NCI-H128 (cell line): Measurements from ENCODE around the gene PRKCA.

Source experiments
- DNase-seq: peaks from one replicate; lab custom pipeline; 2025; ENCODE audit not compliant: unreplicated experiment; lab: John Stamatoyannopoulos, UW

Gene PRKCA

DNA sequence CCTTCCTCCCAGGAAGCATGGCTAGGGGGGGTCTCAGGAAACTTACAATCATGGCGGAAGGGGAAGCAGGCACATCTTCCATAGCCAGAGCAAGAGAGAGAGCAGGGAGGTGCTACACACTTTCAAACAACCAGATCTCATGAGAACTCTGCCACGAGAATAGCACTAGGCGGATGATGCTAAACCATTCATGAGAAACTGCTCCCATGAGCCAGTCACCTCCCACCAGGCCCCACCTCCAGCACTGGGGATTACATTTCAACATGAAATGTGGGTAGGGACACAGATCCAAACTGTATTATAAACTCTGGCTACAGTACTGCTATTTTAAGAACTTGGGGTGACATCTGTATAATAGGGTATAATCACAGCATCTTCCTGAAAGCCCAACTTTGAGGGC lies 449.4 kb downstream of the PRKCA start:
- DNase-seq: no peak

DNA sequence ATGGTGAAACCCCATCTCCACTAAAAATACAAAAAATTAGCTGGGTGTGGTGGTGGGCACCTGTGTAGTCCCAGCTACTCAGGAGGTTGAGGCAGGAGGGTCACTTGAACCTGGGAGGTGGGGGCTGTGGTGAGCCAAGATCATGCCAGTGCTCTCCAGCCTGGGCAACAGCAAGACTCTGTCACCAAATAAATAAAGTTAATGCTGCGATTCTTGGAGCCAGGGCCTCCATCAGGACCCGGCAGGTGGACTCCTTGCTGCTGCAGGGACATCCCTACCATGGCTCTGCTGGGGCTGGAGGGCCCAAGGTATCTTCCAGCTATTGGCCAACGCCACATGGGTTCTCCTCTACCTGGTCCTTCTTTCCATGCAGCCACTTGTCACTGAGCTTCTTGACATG lies 450.0 kb downstream of the PRKCA start:
- no peak for DNase-seq

DNA sequence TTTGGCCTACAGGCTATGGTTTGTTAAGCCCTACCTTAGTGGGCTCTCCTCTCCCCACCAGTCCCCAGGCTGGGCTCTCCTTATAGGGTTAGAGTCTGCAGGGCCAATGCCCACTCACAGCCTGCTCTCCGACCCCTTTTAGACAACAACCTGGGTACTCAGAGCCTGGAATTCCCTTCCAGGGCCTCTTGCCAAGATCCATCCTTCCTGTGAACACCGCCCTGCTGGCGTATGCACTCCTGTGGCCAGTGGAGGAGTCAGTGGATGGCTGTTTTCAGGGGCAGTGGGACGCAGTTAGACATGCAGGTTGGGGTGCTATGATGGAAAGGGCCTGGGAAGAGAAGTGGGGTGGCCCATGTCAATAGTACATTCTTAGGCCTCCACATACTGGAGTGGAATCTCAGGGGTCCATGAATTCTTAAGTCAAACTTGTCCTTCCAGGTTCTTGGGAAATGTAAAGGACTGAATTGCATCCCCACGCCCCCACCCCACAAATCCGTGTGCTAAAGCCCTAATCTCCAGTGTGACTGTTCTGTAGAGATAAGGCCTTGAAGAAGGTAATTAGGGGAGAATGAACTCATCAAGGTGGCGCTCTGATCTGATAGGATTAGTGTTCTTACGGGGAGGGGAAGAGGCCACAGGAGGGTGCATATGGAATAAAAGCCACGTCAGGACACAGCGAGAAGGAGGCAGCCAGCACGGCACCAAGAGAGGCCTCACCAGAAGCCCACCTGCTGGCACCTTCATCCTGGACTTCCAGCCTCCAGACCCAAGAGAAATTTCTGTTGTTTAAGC lies 450.9 kb downstream of the PRKCA start:
- DNase-seq: no peak

DNA sequence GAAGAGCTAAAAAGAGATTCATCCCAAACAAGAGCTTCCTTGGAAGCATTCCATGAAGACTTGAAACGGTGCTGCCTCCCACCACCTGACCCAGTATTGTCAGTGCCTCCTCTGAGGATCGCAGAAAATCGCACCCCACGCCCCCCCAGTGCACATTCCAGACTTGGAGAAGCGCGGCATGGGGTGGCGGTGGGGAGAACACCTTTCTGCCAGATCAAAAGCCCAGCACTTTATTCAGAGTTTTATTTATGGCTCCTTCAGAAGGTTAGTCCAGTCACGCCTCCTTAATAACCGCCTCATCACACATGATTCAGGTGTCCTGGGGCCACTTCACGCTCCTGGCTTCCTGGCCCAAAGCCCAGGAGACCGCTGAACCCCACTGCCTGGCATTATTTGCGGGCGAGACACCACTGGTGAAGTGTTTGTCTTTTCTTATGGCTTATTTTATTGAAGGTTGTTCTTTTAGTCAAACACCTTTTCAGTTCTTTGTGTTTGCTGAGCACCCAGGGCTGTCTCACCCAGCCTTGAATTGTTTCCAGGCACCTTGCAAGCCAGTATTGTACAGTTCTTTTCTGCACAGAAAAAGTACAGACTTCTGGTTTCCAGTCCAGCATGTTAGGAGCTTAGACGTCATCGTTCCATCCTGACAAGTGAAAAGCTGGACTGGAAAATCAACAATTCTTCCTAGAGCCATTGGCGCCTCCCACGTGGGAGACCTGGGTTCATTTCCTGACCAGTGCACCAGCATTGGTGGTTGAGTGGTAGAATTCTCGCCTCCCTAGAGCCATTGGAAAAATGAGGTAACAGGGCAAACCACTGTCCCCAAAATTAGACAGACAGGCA lies 452.9 kb downstream of the PRKCA start:
- no peak for DNase-seq

DNA sequence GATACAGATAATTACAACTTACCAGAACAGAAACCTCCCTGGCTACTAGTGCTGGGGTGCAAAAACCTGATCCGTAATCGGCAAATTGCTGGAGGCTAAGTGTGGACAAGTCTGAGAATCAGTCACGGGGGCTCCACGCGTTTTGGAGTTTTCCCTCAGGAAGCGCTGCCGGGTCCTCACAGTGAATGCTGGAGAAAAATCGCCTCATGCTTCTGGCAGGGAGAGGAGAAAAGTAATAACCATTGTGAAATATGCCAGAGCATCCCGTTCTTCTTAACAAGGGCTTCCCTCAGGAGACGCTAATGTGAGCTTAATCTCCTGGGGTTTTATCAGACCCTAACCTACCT lies 453.5 kb downstream of the PRKCA start:
- no peak for DNase-seq

DNA sequence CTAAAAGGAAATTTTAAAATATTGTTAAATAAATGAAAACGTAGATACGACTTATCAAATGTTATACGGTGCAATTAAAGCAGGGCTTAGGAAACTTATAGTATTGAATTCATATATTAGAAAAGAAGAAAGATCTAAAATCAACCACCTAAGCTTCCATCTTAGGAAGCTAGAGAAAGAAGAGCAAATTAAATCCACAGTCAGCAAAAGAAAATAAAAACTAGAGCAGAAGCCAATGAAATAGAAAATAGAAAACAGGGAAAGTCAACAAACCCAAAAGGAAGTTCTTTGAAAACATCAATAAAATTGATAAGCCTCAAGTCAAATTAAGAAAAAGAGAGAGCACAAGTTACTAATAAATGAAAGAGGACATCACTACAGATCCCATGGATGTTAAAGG lies 457.9 kb downstream of the PRKCA start:
- no peak for DNase-seq

DNA sequence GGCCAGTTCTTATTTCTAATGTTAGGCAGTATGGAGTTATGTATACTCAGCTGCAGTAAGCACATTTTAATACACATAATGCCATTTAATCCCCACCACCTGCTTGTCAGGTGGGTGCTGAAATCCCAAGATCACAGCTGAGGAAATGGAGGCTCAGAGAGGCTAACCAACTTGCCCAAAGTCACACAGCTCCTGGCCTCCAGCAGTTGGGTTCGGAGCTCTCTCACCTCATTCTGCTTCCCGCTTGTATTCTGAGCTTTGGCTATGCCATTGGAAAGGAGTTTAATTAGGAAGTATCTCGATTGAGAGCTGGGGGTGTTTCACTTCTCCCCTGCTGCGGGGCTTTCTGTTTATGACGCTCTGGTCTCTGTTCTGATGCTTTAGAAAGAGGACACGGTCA lies 459.9 kb downstream of the PRKCA start:
- no peak for DNase-seq

DNA sequence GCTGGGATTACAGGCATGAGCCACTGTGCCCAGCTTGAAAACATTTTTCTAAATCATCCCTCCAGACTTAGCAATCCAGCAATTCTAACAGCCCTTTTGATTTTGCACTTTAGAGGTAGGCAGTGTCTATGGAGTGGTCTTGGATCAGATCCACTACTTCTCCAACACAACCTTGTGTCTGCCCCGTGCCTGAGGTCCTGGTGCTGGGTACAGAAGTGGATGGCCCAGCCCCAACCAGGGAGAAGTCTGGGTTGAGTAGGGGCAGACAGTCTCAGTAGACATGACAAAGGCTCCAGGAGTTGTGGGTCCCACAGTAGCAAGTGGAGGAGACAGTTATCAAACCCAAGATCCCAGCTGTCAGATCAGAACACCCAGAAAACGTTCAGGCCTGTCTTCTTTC lies 460.6 kb downstream of the PRKCA start:
- no peak for DNase-seq

DNA sequence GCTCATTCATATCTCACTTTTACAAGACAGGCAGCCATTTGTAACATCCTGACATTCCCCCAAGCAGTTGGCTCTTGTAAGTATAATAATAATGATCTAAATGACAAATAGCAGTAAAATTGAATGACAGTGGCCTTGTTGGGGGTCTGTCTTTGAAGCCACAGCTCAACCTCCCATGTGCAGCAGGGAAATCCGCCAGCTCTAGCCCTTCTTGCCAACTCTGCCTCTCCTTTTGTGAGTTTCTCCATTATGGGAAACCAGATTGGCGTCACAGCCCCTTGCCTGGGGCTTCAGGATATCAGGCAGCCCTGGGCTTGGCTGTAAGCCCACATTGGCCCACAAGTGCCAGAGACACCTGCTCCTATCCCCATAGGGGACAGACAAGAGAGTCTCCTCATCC lies 462.1 kb downstream of the PRKCA start:
- DNase-seq: peak; percentile 15

DNA sequence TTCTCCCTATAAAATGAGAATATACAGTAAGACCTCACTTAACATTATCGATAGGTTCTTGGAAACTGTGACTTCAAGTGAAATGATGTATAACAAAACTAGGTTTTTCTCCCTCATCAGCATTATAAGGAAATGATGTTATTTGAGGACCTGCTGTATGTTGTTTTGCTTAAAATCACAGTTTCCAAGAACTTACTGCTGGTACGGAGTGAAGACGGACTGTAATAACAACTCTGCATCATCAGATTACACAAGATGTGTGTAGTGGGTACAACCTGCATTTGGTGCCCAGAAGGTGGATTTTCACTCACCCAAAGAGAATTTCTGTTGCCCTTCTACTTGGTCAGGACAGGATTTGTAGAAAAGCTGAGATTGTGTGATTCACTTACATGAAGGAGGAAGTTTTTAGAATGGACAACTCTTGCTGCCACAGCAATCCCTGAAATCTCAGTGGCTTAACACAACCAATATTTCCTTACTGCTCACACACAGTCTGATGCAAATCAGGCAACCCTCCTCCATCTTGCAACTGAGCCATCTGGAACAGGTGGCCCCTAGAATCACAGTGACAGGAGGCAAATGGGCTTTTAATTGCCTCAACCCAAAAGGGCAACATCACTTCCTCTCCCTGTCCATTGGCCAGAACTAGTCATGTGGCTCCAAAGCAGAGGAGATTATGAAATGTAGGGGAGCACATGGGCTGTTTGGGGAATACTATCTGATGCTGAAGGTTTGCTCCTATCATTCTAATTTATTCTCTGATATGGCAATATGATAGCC lies 464.9 kb downstream of the PRKCA start:
- DNase-seq: no peak

DNA sequence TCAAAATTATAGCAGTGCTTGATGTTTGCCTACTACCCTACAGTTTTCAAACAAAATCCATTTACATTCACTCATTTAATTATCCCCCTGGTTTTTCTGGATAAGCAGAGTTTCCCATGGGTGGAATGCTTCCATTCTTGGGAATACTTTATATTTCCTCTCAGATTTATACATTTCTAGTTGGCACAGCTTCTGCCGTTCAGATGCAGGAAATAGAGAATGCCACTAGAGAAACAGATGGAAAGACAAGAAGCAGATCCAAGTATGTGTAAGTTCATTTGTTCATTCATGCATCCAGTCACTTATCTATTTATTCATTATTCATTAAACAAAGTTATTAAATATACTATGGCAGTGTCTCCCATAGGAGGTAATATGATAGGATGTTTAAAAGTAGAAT lies 467.5 kb downstream of the PRKCA start:
- DNase-seq: no peak

DNA sequence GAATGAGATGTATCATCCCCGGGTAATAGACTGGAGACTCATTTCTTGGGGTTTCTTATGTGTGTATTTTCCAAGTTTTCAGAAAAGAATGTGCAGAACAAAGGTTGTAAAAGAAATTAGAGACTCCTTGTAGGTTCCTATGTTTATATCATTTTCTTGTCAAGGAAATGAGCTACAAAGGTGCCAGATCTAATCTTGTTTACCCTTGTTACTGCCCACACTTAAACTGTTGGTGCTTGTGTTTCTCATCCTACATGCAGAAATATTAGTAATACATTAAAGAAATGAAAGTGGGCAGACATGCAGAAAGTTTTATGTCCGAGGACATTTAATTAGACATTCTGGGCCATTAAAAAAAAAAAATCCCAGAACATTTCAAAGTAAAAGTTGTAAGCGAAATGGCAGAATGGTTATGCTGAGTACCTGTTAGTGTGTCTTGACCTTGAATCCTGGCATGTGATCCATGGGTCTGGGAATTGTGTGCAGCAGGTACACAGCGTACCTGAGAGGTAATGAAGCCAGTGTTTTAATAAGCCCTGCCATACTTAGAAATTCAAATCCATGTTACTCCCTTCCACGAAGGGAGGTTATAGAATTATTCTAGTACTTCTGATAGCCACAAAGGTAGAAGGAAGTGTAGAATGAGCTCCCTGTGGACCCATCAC lies 469.9 kb downstream of the PRKCA start:
- DNase-seq: no peak

DNA sequence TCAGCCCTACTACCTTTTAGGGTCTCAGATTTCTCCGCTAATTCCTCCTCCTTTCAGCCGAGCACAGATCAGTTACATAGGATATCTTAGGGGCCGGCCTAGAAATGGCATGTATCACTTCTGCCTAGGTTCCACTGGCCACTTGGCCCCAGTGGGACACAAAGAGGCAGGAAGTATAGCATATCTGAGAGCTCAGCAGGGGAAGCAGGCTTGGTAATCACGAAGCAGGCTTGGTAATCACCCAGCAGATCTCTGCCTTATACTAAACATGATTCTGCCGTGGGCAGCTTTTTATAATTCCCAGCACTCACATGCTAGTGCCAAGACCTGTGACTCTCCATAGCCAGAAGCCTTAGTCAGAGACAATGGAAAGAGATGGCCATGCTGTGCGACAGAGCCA lies 472.9 kb downstream of the PRKCA start:
- no peak for DNase-seq

DNA sequence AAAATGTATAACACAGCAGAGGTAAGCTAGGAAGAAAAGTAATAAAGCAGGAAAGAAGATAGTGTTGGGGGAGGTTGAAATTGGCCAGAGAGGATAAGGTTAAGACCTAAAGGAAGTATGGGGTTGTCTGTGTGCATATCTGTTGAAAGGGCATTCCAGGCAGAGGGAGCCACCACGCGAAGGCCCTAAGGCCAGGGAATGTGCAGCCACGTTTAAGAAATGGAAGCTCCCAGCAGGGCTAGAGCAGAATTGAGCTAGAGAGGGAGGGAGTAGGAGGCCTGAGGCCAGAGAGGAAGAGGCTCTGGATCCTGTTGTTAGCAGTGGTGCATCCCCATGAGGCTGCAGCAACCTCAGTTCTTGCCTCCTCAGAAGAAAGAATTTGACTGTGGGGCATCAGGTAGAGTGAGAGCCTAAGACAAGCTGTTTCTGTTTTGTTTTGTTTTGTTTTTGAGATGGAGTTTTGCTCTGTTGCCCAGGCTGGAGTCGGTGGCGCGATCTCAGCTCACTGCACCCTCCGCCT lies 473.5 kb downstream of the PRKCA start:
- DNase-seq: no peak

DNA sequence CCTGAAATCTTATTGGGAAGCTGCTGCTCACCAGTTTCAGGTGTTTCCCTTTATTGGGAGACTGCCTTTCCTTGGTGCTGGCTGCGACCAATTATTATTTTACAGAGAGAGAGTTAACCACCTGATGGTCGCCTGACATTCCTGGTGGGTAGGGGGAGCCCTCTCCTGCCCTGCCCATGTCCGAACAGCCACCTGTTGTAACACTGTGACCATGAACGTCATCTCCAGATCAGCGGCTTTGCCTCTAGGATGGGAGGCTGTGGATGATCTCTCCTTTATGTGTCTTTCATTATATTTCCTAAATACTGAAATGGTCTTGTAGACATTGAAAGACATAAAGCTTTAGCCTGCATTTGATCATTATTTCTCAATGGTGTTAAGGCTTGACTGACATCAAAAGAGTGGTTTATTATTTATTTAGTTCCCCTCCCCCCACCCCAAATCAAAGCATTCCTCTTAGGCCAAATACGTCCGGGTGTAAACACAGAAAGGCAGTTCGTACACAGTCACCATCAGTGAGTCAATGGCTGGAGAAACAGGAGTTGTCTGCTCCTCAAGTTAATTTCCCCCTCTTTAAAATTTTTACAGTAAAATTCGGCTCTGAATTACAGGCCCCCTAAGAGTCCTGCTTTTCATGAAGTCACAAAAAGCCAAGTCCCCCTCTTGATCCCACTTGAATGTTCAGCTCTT lies 474.7 kb downstream of the PRKCA start:
- DNase-seq: no peak

DNA sequence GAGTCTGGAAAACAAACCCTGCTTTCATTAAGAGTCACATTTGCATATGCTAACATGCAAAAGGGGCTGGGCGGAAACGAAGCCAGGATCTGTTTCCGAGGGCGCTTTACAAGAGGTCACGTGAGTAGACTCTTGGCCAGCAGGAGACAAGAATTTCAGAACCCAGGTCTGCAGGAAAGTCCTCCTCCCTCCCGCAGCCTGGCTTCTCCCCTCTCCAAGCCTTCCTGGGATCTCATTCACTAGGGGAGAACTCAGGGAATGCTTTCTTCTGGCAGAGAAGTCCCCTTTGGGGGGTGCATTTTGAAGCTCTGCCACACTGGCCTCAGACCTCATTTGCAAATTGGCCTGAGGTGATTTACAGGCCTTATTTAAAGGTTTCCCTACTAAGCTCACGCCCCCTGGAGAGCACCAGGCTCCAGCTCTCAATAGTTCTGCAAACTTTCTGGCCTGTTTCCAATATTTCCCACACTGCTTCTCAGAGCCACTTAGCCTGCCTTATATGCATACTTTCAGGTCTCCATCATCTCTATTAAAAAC lies 475.3 kb downstream of the PRKCA start:
- DNase-seq: no peak

DNA sequence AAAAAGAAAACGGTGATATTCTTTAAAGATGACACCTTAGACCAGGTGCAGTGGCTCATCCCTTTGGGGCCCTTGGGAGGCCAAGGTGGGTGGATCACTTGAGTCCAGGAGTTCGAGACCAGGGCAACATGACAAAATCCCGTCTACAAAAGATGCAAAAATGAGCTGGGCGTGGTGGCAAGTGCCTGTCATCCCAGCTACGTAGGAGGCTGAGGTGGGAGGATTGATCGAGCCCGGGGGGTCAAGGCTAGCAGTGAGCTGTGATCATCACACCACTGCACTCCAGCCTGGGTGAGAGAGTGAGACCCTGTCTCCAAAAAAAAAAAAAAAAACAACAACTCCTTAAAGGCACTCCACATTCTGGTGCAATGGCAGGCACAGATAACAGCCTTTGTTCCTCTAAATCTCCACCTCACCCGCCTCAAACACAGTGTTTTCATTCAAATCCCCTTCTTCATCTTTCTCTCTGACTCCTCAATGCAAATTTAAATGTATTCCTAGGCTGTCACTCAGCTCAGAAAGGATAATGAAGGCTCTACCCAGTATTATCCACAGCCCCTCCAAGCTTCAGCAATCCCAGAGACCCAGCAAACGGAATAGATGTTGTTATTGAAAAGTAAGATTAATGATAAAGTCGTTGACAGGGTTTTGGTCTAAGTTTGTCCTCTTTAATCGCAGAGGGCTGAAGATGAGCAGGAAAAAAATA lies 476.3 kb downstream of the PRKCA start:
- DNase-seq: no peak

DNA sequence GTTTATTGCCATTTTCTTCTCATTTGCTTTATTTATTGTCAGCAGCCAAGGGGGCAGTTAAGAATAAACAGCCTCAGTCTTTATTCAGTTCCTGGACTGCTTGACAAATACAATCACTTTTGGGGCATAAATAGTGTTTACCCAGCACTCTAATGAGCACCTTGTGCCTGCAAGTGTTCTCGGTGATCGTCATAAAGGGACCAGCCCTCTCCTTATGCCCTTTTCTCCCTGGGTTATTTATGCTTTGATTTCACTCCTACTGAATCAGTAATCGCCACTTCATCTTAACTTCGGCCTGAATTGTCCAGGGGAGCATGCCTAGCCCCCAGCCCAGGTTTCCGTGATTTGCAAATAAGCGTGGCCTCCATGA lies 476.8 kb downstream of the PRKCA start:
- DNase-seq: no peak

DNA sequence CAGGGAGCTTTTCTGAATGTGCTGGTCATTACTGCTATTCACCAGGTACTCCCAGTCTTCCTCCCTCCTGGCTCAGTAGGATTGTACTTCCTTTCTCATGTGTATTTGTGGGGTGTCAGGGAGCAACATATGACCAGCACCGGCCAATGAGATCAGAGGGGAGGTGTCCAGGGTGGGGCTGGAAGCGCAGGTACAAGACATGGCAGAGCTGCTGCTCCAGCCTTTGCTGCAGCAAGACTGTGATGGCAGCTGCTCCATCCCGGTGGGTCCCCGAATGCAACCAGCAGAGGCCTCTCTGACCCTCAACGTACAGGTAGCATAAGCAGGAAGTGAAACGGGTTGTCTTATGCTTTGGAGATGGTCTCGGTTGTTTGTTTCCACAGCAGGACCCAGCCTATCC lies 478.7 kb downstream of the PRKCA start:
- DNase-seq: no peak

DNA sequence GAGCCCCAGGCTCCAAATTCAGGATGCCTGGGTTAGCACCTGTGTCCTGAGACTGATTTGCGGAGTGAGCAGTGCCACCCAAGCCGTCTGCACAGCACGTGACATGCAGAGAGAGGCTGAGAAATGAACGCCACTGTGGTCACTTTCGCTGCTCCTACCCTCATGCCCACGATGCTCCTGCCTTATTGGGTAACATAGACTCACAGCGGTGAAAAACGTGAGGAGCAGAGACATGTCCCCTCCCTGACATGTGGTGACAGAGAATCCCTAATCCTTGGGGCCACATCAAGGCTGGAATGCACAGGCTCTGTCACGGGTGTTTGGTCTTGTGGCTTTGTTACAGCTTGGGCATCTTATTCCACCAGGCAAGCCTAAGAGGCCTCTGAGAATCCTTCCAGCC lies 480.4 kb downstream of the PRKCA start:
- DNase-seq: no peak
